GM23248 (cell line): ENCODE data around the gene KRT83.

Experiments
- EZH2 ChIP-seq: fragments of 200-600 bp; sonication (generic); IDR thresholded peaks from 2 replicates; pipeline ENCODE4 v1.6.1; 2018; ENCODE audit warnings: antibody characterized with exemption, mild to moderate bottlenecking; ENCODE audit not compliant: insufficient read depth, poor library complexity, severe bottlenecking
- EZH2phosphoT487 ChIP-seq: fragments of 200-600 bp; sonication (generic); IDR thresholded peaks from 2 replicates; pipeline ENCODE4 v1.6.1; 2018; ENCODE audit warnings: antibody characterized with exemption, moderate library complexity, mild to moderate bottlenecking, low read depth; ENCODE audit not compliant: insufficient read depth

GRCh38 chr12:52346593-52346992 lies 25.4 kb upstream of the KRT83 start:
- no peak for TF ChIP-seq EZH2phosphoT487
- no peak for TF ChIP-seq EZH2
